ENCODE measurements around the gene ANKH. TPM values are rescaled to one million over a fixed set of nuclear protein-coding genes. Genes with fewer than 3 reads are reported as not detected.

ANKH gene
- total RNA-seq, 4 donors from 2014 or later: 33.4 to 49.4 (median 38.0) TPM

GRCh38 chr5:14777932-14778791, 93.4 kb downstream of the ANKH start:
- H3K36me3 ChIP-seq: no peaks in the 10 kb centered on the region
- no peak overlapping the region for H3K27ac ChIP-seq (replicated peaks in 1 of 4)
- no peak for TF ChIP-seq POLR2A (IDR thresholded peaks at IDR 0.05; ENCODE audit: low read depth)
- no peak for TF ChIP-seq EP300 (IDR thresholded peaks at IDR 0.05)
- TF ChIP-seq POLR2AphosphoS5 (IDR thresholded peaks at IDR 0.05): no peak
- TF ChIP-seq, protein P1, sequence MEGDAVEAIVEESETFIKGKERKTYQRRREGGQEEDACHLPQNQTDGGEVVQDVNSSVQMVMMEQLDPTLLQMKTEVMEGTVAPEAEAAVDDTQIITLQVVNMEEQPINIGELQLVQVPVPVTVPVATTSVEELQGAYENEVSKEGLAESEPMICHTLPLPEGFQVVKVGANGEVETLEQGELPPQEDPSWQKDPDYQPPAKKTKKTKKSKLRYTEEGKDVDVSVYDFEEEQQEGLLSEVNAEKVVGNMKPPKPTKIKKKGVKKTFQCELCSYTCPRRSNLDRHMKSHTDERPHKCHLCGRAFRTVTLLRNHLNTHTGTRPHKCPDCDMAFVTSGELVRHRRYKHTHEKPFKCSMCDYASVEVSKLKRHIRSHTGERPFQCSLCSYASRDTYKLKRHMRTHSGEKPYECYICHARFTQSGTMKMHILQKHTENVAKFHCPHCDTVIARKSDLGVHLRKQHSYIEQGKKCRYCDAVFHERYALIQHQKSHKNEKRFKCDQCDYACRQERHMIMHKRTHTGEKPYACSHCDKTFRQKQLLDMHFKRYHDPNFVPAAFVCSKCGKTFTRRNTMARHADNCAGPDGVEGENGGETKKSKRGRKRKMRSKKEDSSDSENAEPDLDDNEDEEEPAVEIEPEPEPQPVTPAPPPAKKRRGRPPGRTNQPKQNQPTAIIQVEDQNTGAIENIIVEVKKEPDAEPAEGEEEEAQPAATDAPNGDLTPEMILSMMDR (IDR thresholded peaks at IDR 0.05): no peak
- no peak overlapping the region for H3K4me3 ChIP-seq
- H3K4me1 ChIP-seq: peaks cover 8 to 16% (median 14%) of the 10 kb centered on the region in 4 donors
- intact Hi-C loops (cut with DNase I): no loop called here
- no peaks in the 10 kb centered on the region for H3K9me3 ChIP-seq
- 83% methylated on average over 11 of the region's 11 CpGs for WGBS
- no peaks in the 10 kb centered on the region for H3K27me3 ChIP-seq
- no peak for DNase-seq (ENCODE audit: extremely low spot score)

- no peak for DNase-seq (ENCODE audit: extremely low spot score)
- Histone ChIP-seq H3K4me1 (peaks cover 8 to 16% (median 14%) of the 10 kb centered on the region in 4 donors), H3K4me3 (no peak overlapping the region), H3K36me3 (no peaks in the 10 kb centered on the region), H3K9me3 (no peaks in the 10 kb centered on the region), H3K27ac (replicated peaks in 1 of 4) (no peak overlapping the region), H3K27me3 (no peaks in the 10 kb centered on the region)
- no peak for TF ChIP-seq EP300 (IDR thresholded peaks at IDR 0.05)
- TF ChIP-seq, protein P1 (IDR thresholded peaks at IDR 0.05): no peak
- TF ChIP-seq POLR2AphosphoS5 (IDR thresholded peaks at IDR 0.05): no peak
- intact Hi-C loops (cut with DNase I): no loop called here
- 79% methylated on average over 6 of the region's 6 CpGs for WGBS
These were observed 94.4 kb downstream of the ANKH start for GRCh38 chr5:14777187-14777586.

DNA sequence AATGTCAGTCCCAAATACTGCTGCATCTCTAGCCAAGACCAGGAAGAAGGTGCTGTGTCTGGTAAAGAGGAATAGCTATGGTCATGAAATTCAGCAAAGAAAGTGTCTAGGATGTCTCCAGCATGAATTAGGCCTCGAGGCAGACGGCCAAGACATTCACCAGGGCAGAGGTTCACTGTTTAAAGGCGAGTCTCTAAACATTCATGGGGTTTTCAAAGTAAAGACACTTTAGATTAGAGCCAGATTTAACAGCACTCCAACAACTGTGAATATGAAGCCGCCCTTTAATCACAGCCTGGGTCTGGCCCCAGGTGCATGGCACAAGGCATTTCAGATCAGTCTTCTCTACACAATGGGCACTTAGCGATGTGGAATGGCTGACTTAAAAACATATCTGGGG, 95.0 kb downstream of the ANKH start:
- intact Hi-C loops (cut with DNase I): no loop called here
- Histone ChIP-seq H3K4me1 (peaks cover 8 to 16% (median 14%) of the 10 kb centered on the region in 4 donors), H3K27ac (replicated peaks in 1 of 4) (no peak overlapping the region), H3K9me3 (no peaks in the 10 kb centered on the region), H3K4me3 (no peak overlapping the region), H3K27me3 (no peaks in the 10 kb centered on the region), H3K36me3 (no peaks in the 10 kb centered on the region)
- no peak for DNase-seq (ENCODE audit: extremely low spot score)
- WGBS: 67% methylated on average over 5 of the region's 5 CpGs
- TF ChIP-seq EP300 (IDR thresholded peaks at IDR 0.05) (no peak), POLR2A (IDR thresholded peaks at IDR 0.05; ENCODE audit: low read depth) (no peak), POLR2AphosphoS5 (IDR thresholded peaks at IDR 0.05) (no peak)
- TF ChIP-seq, protein P1 (IDR thresholded peaks at IDR 0.05): no peak

DNA sequence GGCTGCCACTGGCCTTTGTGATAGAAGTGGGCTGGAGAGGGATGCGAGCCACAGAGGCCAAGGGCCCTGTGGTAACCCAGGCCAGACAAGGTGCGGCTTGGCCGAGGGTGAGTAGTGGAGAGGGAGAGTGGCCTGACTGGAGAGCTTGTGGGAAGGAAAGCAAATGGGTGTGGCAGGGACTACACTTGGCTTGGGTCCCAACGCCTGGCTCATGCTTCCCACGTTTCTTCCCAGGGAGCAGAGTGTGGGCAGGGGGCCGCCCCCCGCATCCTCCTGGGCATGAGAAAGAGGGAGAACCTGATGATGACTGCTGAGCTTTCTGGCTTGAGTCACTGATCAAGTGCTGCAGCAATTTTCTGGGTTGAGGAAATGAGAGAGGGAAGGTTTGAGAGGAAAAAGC, 95.7 kb downstream of the ANKH start:
- intact Hi-C loops (cut with DNase I): no loop called here
- no peak overlapping the region for H3K27ac ChIP-seq (replicated peaks in 1 of 4)
- WGBS: 71% methylated on average over 7 of the region's 7 CpGs
- peaks cover 8 to 19% (median 17%) of the 10 kb centered on the region in 4 donors for H3K4me1 ChIP-seq
- TF ChIP-seq POLR2A (IDR thresholded peaks at IDR 0.05; ENCODE audit: low read depth): no peak
- TF ChIP-seq, protein P1 (IDR thresholded peaks at IDR 0.05): no peak
- TF ChIP-seq EP300 (IDR thresholded peaks at IDR 0.05): no peak
- no peak for TF ChIP-seq POLR2AphosphoS5 (IDR thresholded peaks at IDR 0.05)
- H3K27me3 ChIP-seq: no peaks in the 10 kb centered on the region
- H3K4me3 ChIP-seq: no peak overlapping the region
- H3K9me3 ChIP-seq: no peaks in the 10 kb centered on the region
- H3K36me3 ChIP-seq: no peaks in the 10 kb centered on the region
- DNase-seq (ENCODE audit: extremely low spot score): no peak
